Fibroblast of lung (primary cell): ENCODE measurements around the gene UIMC1.

Experiments used
- EZH2 ChIP-seq: IDR thresholded peaks from 2 replicates; pipeline ENCODE4 v1.5.1; 2012; ENCODE audit warnings: low read length, control low read depth, mild to moderate bottlenecking; ENCODE audit errors: missing control alignments
- TF ChIP-seq, protein P1 (sequence below), 2 donors: IDR thresholded peaks in 1 of 2; conservative IDR thresholded peaks in 1 of 2; 1 replicate in 1 of 2; 2 replicates in 1 of 2; pipeline ENCODE4 v1.5.1; 2011 to 2012; ENCODE audit warnings: low read length in 2 of 2, control low read depth in 1 of 2, inconsistent platforms in 1 of 2, low read depth in 1 of 2, mild to moderate bottlenecking in 1 of 2

DNA sequence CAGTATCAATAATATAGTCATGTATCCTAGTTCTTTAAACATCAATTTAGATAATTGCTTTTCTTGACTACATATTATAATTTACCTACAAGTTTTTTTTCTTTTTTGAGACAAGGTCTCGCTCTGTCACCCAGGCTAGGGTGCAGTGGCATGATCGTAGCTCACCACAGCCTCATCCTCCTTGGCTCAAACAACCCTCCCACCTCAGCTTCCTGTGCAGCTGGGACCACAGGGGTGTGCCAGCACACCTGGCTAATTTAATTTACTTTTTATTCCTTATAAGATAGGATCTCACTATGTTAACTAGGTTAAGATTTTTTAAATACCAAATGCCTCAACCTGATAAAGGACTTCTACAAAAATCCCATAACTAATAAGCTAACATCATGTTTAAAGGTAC, 21.1 kb downstream of the UIMC1 start:
- TF ChIP-seq, protein P1, sequence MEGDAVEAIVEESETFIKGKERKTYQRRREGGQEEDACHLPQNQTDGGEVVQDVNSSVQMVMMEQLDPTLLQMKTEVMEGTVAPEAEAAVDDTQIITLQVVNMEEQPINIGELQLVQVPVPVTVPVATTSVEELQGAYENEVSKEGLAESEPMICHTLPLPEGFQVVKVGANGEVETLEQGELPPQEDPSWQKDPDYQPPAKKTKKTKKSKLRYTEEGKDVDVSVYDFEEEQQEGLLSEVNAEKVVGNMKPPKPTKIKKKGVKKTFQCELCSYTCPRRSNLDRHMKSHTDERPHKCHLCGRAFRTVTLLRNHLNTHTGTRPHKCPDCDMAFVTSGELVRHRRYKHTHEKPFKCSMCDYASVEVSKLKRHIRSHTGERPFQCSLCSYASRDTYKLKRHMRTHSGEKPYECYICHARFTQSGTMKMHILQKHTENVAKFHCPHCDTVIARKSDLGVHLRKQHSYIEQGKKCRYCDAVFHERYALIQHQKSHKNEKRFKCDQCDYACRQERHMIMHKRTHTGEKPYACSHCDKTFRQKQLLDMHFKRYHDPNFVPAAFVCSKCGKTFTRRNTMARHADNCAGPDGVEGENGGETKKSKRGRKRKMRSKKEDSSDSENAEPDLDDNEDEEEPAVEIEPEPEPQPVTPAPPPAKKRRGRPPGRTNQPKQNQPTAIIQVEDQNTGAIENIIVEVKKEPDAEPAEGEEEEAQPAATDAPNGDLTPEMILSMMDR (conservative IDR thresholded peaks at IDR 0.05 in 1 of 2, IDR thresholded peaks at IDR 0.05 in 1 of 2; ENCODE audit: low read depth in 1 of 2, low read length in 2 of 2): no peak
- no peak for TF ChIP-seq EZH2
